GM21786 (cell line): ENCODE measurements around the gene NUDT4.
"Not testable (repeated sequence)": the region's sequence is repeated elsewhere in the genome, so short reads cannot be mapped to it uniquely, and the experiment has no call there.

Source experiments
- ATAC-seq: cut with Tn5 transposase; IDR thresholded peaks from one replicate; pipeline ENCODE4 v1.9.1; 2021; ENCODE audit not compliant: unreplicated experiment

The NUDT4 gene

GRCh38 chr12:93393425-93393824 is 15.7 kb downstream of the NUDT4 start:
- ATAC-seq: no peak

- no peak for ATAC-seq
These were observed 19.7 kb downstream of the NUDT4 start for GRCh38 chr12:93397412-93397811.

- ATAC-seq: peak; percentile 89
These were observed 21.6 kb downstream of the NUDT4 start for GRCh38 chr12:93399183-93399863.

- ATAC-seq: no peak
These were observed 24.9 kb downstream of the NUDT4 start for GRCh38 chr12:93402333-93403311.

- no peak for ATAC-seq
These were observed 26.5 kb downstream of the NUDT4 start for GRCh38 chr12:93403988-93404803.

GRCh38 chr12:93404961-93405849 is 27.5 kb downstream of the NUDT4 start:
- no peak for ATAC-seq

GRCh38 chr12:93407054-93407962 is 29.6 kb downstream of the NUDT4 start:
- ATAC-seq: no peak

- no peak for ATAC-seq
These were observed 30.2 kb downstream of the NUDT4 start for GRCh38 chr12:93407963-93408283.

- no peak for ATAC-seq
These were observed 31.1 kb downstream of the NUDT4 start for GRCh38 chr12:93408813-93409212.

GRCh38 chr12:93409343-93410187 is 31.8 kb downstream of the NUDT4 start:
- ATAC-seq: not testable (repeated sequence)

GRCh38 chr12:93411060-93411459 is 33.3 kb downstream of the NUDT4 start:
- ATAC-seq: not testable (repeated sequence)

- not testable (repeated sequence) for ATAC-seq
These were observed 34.7 kb downstream of the NUDT4 start for GRCh38 chr12:93412396-93412795.

- ATAC-seq: no peak
These were observed 35.3 kb downstream of the NUDT4 start for GRCh38 chr12:93413064-93413463.

GRCh38 chr12:93415723-93416464 is 38.2 kb downstream of the NUDT4 start:
- ATAC-seq: no peak

GRCh38 chr12:93417967-93418480 is 40.3 kb downstream of the NUDT4 start:
- no peak for ATAC-seq

GRCh38 chr12:93419388-93420034 is 41.8 kb downstream of the NUDT4 start:
- ATAC-seq: peak; percentile 46

GRCh38 chr12:93422050-93422449 is 44.3 kb downstream of the NUDT4 start:
- ATAC-seq: no peak
